Measurements from ENCODE around the gene GP5.

DNA sequence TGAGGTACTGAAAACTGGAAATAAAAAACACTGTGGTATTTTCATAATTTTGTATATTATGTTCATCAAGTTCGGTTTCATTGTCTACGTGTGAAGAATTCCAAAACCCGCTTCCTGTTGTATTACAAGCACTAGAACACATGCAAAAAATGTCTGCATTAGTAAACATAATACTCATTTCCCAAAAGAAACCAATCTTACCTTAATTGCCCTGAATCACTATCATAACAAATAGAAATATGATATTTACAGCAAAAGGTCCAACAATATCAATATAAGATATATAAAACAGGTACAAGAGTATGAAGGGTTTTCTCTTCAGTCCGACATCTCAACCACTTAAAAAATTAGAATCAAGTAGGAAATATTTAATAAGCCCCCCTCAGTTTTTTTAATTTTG is 26.3 kb upstream of the GP5 start:
- no peak for TF ChIP-seq CTCF (IDR thresholded peaks at IDR 0.05)
- no peak for TF ChIP-seq POLR2A (IDR thresholded peaks at IDR 0.05)

Measured in breast epithelium (tissue), 3 donors.